H1 (cell line): ENCODE results near the gene EGFR. TPM values are rescaled to one million over a fixed set of nuclear protein-coding genes. Genes with fewer than 3 reads are reported as not detected.

Source experiments
- CBX5 ChIP-seq: fragments of 300-800, 300-1000 bp; sonication (generic); IDR thresholded peaks from 2 replicates; pipeline ENCODE4 v1.7.1; 2016; ENCODE audit warnings: antibody characterized with exemption, low read length, low read depth
- CTCF ChIP-seq, 3 experiments: IDR thresholded peaks; 1 replicate in 2 of 3; 2 replicates in 1 of 3; pipeline versions ENCODE4 v1.5.1 to v1.6.1; 2011; ENCODE audit warnings: low read length in 3 of 3, mild to moderate bottlenecking in 3 of 3, inconsistent platforms in 2 of 3, low read depth in 1 of 3, moderate library complexity in 1 of 3; ENCODE audit not compliant: insufficient read depth in 1 of 3; ENCODE audit errors: control extremely low read depth in 1 of 3
- polyA plus RNA-seq, 7 experiments: library from polyadenylated mRNA; depleted of rRNA in 3 of 7; stranded (reverse) in 5 of 7; unstranded in 2 of 7; fragments of >200 nt in 5 of 7; fragments of 200-250 nt in 2 of 7; gene quantifications; 1 replicate in 5 of 7; 2 replicates in 1 of 7; 4 replicates in 1 of 7; pipeline versions ENCODE4 v1.2.1 to v1.2.3, GENCODE V29; 2011 to 2013; ENCODE audit warnings: missing spikeins in 2 of 7, mixed read lengths in 2 of 7
- total RNA-seq: library from RNA; stranded (reverse); fragmentation: NEBNext Ultra II Directional; extraction: Animal tissue kit (Norgen Biotek cat#: 25700); gene quantifications from 2 replicates; pipeline ENCODE4 v1.2.1, GENCODE V29; 2021

The EGFR gene
- total and polyA plus RNA-seq, 2 of the 8 experiments (the other 6 are each of a cell fraction or from before 2014, with no cell fraction given): 1.9 to 5.8 TPM

- TF ChIP-seq CTCF (IDR thresholded peaks at IDR 0.05; ENCODE audit: control extremely low read depth in 1 of 3, insufficient read depth in 1 of 3, low read depth in 1 of 3, low read length in 3 of 3) (no peak), CBX5 (no peak)
Measured at GRCh38 chr7:55044371-55044717, 25.5 kb downstream of the EGFR start (continued).
